Measurements from ENCODE around the gene TMEM89.

- no peak for TF ChIP-seq ELK1 (IDR thresholded peaks at IDR 0.05; ENCODE audit: low read depth, low read length)
- TF ChIP-seq MAX (IDR thresholded peaks at IDR 0.05): no peak
- no peak for TF ChIP-seq CTCF (IDR thresholded peaks at IDR 0.05)
- no peak for TF ChIP-seq BHLHE40 (IDR thresholded peaks at IDR 0.05; ENCODE audit: low read depth, low read length)
- TF ChIP-seq POLR2A (IDR thresholded peaks at IDR 0.05; ENCODE audit: low read length): no peak
- no peak for TF ChIP-seq KDM5A (IDR thresholded peaks at IDR 0.05)
Observed at GRCh38 chr3:48584836-48585235, 36.7 kb downstream of the TMEM89 start.
